HG03378 (cell line): ENCODE results near the gene ZEB1.

Experiments used
- ATAC-seq: cut with Tn5 transposase; IDR thresholded peaks from one replicate; pipeline ENCODE4 v1.9.1; 2021; ENCODE audit warnings: mild to moderate bottlenecking, moderate library complexity; ENCODE audit not compliant: unreplicated experiment

Gene ZEB1

DNA sequence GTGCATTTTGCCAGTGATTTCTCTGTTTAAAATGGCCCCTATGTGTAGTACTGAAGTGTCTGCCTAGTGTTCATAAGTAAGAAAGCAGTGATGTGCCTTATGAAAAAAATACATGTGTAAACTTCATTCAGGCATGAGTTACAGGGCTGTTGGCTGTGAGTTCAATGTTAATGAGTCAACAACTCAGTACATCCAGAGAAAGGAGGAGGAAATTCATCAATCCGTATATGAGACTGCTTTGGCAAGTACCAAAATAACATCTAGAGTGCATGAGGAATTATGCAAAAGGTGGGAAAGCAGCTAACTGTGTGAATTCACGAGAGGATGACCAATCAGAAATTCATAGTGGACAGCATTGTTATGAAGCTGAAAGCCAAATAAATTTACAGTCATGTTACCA, 255.6 kb downstream of the ZEB1 start:
- ATAC-seq: no peak

DNA sequence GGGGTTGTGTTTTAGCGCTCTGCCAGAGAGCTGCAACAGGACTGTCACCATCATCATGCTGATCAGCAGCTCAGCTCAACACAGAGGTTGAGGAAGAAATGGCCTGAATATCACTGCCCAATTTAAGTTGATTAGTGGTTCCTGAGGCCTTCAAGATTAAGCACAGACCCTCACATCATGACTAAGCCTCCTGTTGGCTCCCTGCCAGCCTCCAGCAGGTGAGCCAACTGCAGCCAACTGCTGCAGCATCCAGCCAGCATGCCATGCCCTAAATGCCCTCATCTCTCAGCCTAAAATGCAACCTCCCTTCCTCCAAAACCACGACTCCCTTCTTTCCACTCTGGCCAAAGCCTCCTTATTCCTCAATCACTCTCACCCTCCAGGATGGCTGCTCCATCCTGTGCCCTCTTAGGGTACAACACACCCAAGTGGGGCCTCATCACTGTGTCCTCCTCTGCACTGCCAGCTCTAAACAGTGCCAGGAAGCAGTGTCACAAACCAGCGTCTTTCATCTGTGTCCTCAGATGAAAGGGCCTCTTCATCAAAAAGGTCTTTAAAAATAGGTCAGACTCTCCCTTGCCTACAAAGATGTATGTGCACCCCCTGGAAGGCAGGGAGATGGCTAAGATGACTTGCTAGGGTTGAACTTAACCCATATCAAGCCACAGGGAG, 259.3 kb downstream of the ZEB1 start:
- ATAC-seq: no peak

GRCh38 chr10:31578951-31579350, 259.9 kb downstream of the ZEB1 start:
- ATAC-seq: no peak
